NK-92 treated with Interleukin-12 subunit alpha and Interleukin-12 subunit beta, amount 100 ng/mL, for 24 hours (cell line): Measurements from ENCODE around the gene BAX.
A peak's percentile ranks its signal among the peaks of the same experiment; 100 is the strongest.

Experiments
- DNase-seq: peaks from one replicate; lab custom pipeline; 2025; lab: John Stamatoyannopoulos, UW

BAX gene

GRCh38 chr19:48963371-48964204 lies 8.9 kb downstream of the BAX start:
- DNase-seq = no peak

GRCh38 chr19:48964205-48965039 lies 9.7 kb downstream of the BAX start:
- DNase-seq = no peak

GRCh38 chr19:48965040-48965805 lies 10.5 kb downstream of the BAX start, which contains the start of gene FTL:
TSS of gene FTL (plus strand) at chr19:48965309. CDS start at chr19:48965508, 199 bp downstream.
- peak; percentile 96 for DNase-seq

- DNase-seq = peak; percentile 82
Observed at GRCh38 chr19:48965806-48966540, 11.3 kb downstream of the BAX start.

- DNase-seq = no peak
Observed at GRCh38 chr19:48966541-48967345, 12.1 kb downstream of the BAX start.

GRCh38 chr19:48967346-48968178 lies 12.9 kb downstream of the BAX start:
- no peak for DNase-seq

GRCh38 chr19:48968179-48968661 lies 13.5 kb downstream of the BAX start:
- no peak for DNase-seq

- DNase-seq = no peak
Observed at GRCh38 chr19:48968813-48969218, 14.1 kb downstream of the BAX start.

- DNase-seq = no peak
Observed at GRCh38 chr19:48969276-48970138, 14.8 kb downstream of the BAX start.

GRCh38 chr19:48970139-48970766 lies 15.6 kb downstream of the BAX start:
- no peak for DNase-seq

GRCh38 chr19:48970923-48971395 lies 16.3 kb downstream of the BAX start:
- DNase-seq = no peak

- DNase-seq = no peak
Observed at GRCh38 chr19:48975947-48976847, 21.5 kb downstream of the BAX start.

GRCh38 chr19:48977061-48977460 lies 22.4 kb downstream of the BAX start:
- DNase-seq = no peak

GRCh38 chr19:48982280-48982679 lies 27.6 kb downstream of the BAX start:
- no peak for DNase-seq

- no peak for DNase-seq
Observed at GRCh38 chr19:48985711-48986110, 31.0 kb downstream of the BAX start.

- DNase-seq = no peak
Observed at GRCh38 chr19:48986211-48986610, 31.5 kb downstream of the BAX start.

- DNase-seq = no peak
Observed at GRCh38 chr19:48987323-48987722, 32.6 kb downstream of the BAX start.
